NB4 (cell line): ENCODE results near the gene SELENOV.

Experiments
- CTCF ChIP-seq: IDR thresholded peaks from one replicate; pipeline ENCODE4 v1.5.1; 2012; ENCODE audit warnings: low read depth, low read length
- MYC ChIP-seq: IDR thresholded peaks from 2 replicates; pipeline ENCODE4 v1.6.1; 2011; ENCODE audit warnings: low read depth, low read length
- POLR2A ChIP-seq: IDR thresholded peaks from 2 replicates; pipeline ENCODE4 v1.6.1; 2011; ENCODE audit warnings: mild to moderate bottlenecking; ENCODE audit not compliant: insufficient read length; ENCODE audit errors: extremely low read depth

DNA sequence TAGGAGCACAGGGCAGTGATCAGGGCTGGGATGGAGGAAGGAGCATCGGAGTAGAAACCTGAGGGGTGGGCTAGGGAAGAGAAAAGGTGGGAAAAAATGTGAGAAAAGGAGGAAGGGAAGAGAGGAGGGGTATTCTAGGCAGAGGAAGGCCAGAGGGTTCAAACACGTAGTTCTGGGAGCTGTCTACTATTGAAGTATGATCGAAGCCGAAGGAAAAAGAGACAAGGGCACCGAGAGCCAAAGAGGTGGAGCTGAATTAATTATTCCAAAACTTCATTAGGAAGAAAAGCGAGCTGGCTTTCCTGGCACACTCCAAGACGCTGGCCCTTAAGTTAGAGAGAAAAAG is 8.4 kb upstream of the SELENOV start:
- TF ChIP-seq CTCF (no peak), POLR2A (no peak), MYC (no peak)
